Neural progenitor cell (in vitro differentiated cells): ENCODE results near the gene POLR3C. TPM values are rescaled to one million over a fixed set of nuclear protein-coding genes. Genes with fewer than 3 reads are reported as not detected.

Source experiments
- DNase-seq: peaks from one replicate; pipeline ENCODE4 v3.0.0-alpha.2; 2016; ENCODE audit warnings: low spot score
- H2AFZ ChIP-seq: fragments of 200-600 bp; sonication (generic); replicated peaks from 2 replicates; pipeline ENCODE4 v1.6.1; 2016; ENCODE audit warnings: antibody characterized with exemption
- H3F3A ChIP-seq: fragments of 200-600 bp; sonication (generic); 2 replicates; pipeline ENCODE4 v1.6.1; 2016; ENCODE audit warnings: antibody characterized with exemption, low read depth
- H3K27ac ChIP-seq: fragments of 200-600 bp; sonication (generic); 2 replicates; pipeline ENCODE4 v1.5.1; 2016; ENCODE audit warnings: mild to moderate bottlenecking
- H3K27me3 ChIP-seq: fragments of 200-600 bp; sonication (generic); 2 replicates; pipeline ENCODE4 v1.6.1; 2016; ENCODE audit warnings: mild to moderate bottlenecking, moderate library complexity
- H3K36me3 ChIP-seq: fragments of 200-600 bp; sonication (generic); 2 replicates; pipeline ENCODE4 v1.5.1; 2016
- H3K4me1 ChIP-seq: fragments of 200-600 bp; sonication (generic); 2 replicates; pipeline ENCODE4 v1.6.1; 2016; ENCODE audit warnings: mixed run types
- H3K4me2 ChIP-seq: fragments of 200-600 bp; sonication (generic); 2 replicates; pipeline ENCODE4 v1.6.1; 2016
- H3K4me3 ChIP-seq: fragments of 200-600 bp; sonication (generic); 2 replicates; pipeline ENCODE4 v1.5.1; 2016
- H3K79me2 ChIP-seq: fragments of 200-600 bp; sonication (generic); 2 replicates; pipeline ENCODE4 v1.6.1; 2016; ENCODE audit warnings: low read depth
- H3K9ac ChIP-seq: fragments of 200-600 bp; sonication (generic); 2 replicates; pipeline ENCODE4 v1.6.1; 2016
- H3K9me3 ChIP-seq: fragments of 200-600 bp; sonication (generic); 2 replicates; pipeline ENCODE4 v1.5.1; 2016; ENCODE audit warnings: low read depth
- H4K20me1 ChIP-seq: fragments of 200-600 bp; sonication (generic); 2 replicates; pipeline ENCODE4 v1.6.1; 2016; ENCODE audit warnings: low read depth
- H3K27ac Mint-ChIP-seq: 3 replicates; pipeline ENCODE4 v1.8.0; 2021; ENCODE audit warnings: mixed read lengths
- H3K27me3 Mint-ChIP-seq: 2 replicates; pipeline ENCODE4 v1.8.0; 2022; ENCODE audit warnings: low read depth, mild to moderate bottlenecking, inconsistent platforms, moderate library complexity, mixed read lengths; ENCODE audit not compliant: insufficient read depth
- H3K36me3 Mint-ChIP-seq: 3 replicates; pipeline ENCODE4 v1.8.0; 2021; ENCODE audit warnings: mixed read lengths
- H3K4me1 Mint-ChIP-seq: 3 replicates; pipeline ENCODE4 v1.8.0; 2021; ENCODE audit warnings: mixed read lengths
- H3K4me3 Mint-ChIP-seq: 3 replicates; pipeline ENCODE4 v1.8.0; 2021; ENCODE audit warnings: mild to moderate bottlenecking, moderate library complexity, mixed read lengths
- H3K9me3 Mint-ChIP-seq: 3 replicates; pipeline ENCODE4 v1.8.0; 2020; ENCODE audit warnings: mixed read lengths
- EZH2 ChIP-seq: fragments of 200-600 bp; sonication (generic); IDR thresholded peaks from 2 replicates; pipeline ENCODE4 v1.6.1; 2017; ENCODE audit warnings: antibody characterized with exemption, mild to moderate bottlenecking, moderate library complexity
- EZH2phosphoT487 ChIP-seq: fragments of 200-600 bp; sonication (generic); IDR thresholded peaks from 2 replicates; pipeline ENCODE4 v1.6.1; 2017; ENCODE audit warnings: antibody characterized with exemption
- total RNA-seq: library from RNA; depleted of rRNA; stranded (reverse); fragments of >200 nt; gene quantifications from 2 replicates; pipeline ENCODE4 v1.2.3, GENCODE V29; 2015; ENCODE audit warnings: low replicate concordance
- TF ChIP-seq, protein P1 (sequence below): fragments of 200-600 bp; sonication (generic); IDR thresholded peaks from 2 replicates; pipeline ENCODE4 v1.5.1; 2017; ENCODE audit warnings: antibody characterized with exemption, mild to moderate bottlenecking

POLR3C gene
- total RNA-seq, 1 donor from 2014 or later, result 15.6 TPM

DNA sequence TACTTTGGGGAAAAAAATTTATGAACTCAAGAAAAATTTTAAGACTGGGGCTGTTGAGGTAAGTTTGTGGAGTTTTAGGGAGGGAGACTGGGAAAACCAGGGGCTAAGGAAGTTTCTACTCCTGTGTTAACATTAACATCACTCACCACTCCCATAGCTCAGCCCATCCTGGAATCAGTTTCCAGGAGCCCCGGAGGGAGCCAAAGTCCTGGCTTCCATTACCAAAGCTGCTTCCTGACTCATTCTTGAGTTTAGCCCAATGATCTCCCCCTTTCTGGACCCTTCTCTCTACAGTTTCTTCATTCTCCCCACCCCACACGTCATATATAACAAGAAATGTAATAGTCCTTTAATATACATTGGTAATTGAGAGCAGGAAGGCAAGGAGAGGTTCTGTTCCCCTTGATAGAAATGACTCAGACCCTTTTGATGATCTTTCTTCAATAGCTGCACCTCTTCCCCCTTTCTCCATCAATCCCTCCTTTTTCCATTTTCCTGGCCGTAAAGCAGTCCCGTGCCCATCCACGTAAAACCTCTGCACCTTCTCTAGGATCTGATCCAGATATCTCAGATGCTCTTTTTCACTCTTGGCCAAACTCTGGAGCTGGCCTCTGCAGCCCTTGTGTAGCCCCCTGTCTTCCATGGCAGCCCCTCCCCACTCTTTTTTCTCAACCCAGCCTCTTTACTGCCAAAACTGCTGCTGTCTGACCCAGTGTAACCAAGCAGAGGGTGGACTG, 39.5 kb downstream of the POLR3C start:
- Histone ChIP-seq H3K9ac (no peak overlapping the region), H3K36me3 (no peaks in the 10 kb centered on the region), H3K79me2 (no peaks in the 10 kb centered on the region), H3K4me2 (no peak overlapping the region), H3K9me3 (no peaks in the 10 kb centered on the region), H3F3A (peaks cover 16% of the 10 kb centered on the region), H2AFZ (peak overlapping the region; percentile 47), H4K20me1 (no peaks in the 10 kb centered on the region), H3K27ac (no peak overlapping the region), H3K27me3 (no peaks in the 10 kb centered on the region), H3K4me3 (no peak overlapping the region), H3K4me1 (no peaks in the 10 kb centered on the region)
- no peak for TF ChIP-seq EZH2
- TF ChIP-seq EZH2phosphoT487, result no peak
- TF ChIP-seq, protein P1, sequence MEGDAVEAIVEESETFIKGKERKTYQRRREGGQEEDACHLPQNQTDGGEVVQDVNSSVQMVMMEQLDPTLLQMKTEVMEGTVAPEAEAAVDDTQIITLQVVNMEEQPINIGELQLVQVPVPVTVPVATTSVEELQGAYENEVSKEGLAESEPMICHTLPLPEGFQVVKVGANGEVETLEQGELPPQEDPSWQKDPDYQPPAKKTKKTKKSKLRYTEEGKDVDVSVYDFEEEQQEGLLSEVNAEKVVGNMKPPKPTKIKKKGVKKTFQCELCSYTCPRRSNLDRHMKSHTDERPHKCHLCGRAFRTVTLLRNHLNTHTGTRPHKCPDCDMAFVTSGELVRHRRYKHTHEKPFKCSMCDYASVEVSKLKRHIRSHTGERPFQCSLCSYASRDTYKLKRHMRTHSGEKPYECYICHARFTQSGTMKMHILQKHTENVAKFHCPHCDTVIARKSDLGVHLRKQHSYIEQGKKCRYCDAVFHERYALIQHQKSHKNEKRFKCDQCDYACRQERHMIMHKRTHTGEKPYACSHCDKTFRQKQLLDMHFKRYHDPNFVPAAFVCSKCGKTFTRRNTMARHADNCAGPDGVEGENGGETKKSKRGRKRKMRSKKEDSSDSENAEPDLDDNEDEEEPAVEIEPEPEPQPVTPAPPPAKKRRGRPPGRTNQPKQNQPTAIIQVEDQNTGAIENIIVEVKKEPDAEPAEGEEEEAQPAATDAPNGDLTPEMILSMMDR, result no peak
- Mint-ChIP-seq H3K4me1 (peaks cover 7% of the 10 kb centered on the region), H3K27ac (no peak overlapping the region), H3K4me3 (no peak overlapping the region), H3K27me3 (peaks cover 13% of the 10 kb centered on the region), H3K9me3 (no peaks in the 10 kb centered on the region), H3K36me3 (no peaks in the 10 kb centered on the region)
- DNase-seq, result no peak

GRCh38 chr1:145868232-145868631, 44.2 kb downstream of the POLR3C start:
- Histone ChIP-seq H3K4me1 (peaks cover 5% of the 10 kb centered on the region), H2AFZ (no peak overlapping the region), H3K79me2 (no peaks in the 10 kb centered on the region), H3K4me3 (no peak overlapping the region), H3F3A (no peaks in the 10 kb centered on the region), H4K20me1 (no peaks in the 10 kb centered on the region), H3K9me3 (no peaks in the 10 kb centered on the region), H3K36me3 (no peaks in the 10 kb centered on the region), H3K27me3 (peaks cover 6% of the 10 kb centered on the region), H3K9ac (no peak overlapping the region), H3K4me2 (no peak overlapping the region), H3K27ac (no peak overlapping the region)
- Mint-ChIP-seq H3K9me3 (no peaks in the 10 kb centered on the region), H3K27ac (no peak overlapping the region), H3K4me3 (no peak overlapping the region), H3K36me3 (no peaks in the 10 kb centered on the region), H3K27me3 (peaks cover 27% of the 10 kb centered on the region), H3K4me1 (peaks cover 17% of the 10 kb centered on the region)
- TF ChIP-seq EZH2 (no peak), EZH2phosphoT487 (no peak)
- TF ChIP-seq, protein P1, result no peak
- no peak for DNase-seq

DNA sequence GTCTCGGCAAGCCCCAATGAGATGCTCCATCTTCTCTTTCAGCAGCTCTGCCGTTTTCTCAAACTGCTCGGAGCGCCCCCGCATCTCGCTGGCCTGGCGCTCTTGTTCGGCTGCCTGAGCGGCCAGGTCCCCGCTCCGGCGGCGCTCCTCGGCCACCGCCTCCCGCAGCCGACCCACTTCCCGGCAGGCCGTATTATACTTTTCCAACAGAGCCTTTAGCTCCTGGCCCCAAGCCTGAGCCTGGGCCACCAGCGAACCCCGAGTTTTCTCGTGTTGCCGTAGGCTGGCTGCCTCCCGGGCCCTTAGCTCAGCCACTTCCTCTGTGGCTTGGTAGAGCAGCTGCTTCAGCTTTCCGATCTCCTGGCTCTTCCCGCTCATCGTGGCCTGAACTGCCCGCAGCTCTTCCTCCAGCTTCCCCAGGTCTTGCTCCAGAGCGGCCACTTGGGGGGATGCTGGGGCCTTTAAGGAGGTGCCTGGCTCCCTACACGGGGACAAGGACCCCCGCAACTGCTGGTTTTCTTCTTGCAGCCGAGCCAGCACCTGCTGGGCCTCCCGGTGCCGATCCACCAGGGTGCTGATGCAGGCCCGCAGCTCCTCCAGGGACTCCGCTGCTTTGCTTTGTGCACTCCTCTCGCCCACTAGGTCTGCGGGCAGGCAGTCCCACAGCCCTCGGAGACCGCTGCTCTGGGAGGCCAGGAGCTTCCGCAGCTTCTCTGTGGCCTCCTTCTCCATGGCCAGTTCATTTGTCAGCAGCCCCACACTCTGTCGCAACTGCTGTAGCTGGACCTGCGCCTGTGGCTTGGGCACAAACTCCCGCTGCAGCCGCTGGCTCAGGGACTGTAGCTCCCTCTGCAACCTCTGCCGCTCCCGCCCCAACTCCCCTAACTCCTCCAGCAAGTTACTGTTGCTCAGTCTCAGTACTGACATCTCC, 48.3 kb downstream of the POLR3C start:
- no peaks in the 10 kb centered on the region for H3K36me3 ChIP-seq
- no peaks in the 10 kb centered on the region for H3F3A ChIP-seq
- no peak overlapping the region for H3K9ac ChIP-seq
- H3K4me1 ChIP-seq, result peaks cover 5% of the 10 kb centered on the region
- peaks cover 7% of the 10 kb centered on the region for H3K27me3 ChIP-seq
- H3K9me3 ChIP-seq, result no peaks in the 10 kb centered on the region
- no peak for TF ChIP-seq EZH2
- TF ChIP-seq, protein P1, result no peak
- TF ChIP-seq EZH2phosphoT487, result no peak
- H2AFZ ChIP-seq, result peak overlapping the region; percentile 96
- no peak overlapping the region for H3K27ac ChIP-seq
- H3K4me2 ChIP-seq, result peak overlapping the region; percentile 70
- Mint-ChIP-seq H3K27me3 (peaks cover 23% of the 10 kb centered on the region), H3K4me3 (peak overlapping the region; percentile 69), H3K9me3 (no peaks in the 10 kb centered on the region), H3K4me1 (peaks cover 17% of the 10 kb centered on the region), H3K27ac (peak overlapping the region; percentile 21), H3K36me3 (no peaks in the 10 kb centered on the region)
- peak overlapping the region; percentile 34 for H3K4me3 ChIP-seq
- peak; percentile 48 for DNase-seq
- H3K79me2 ChIP-seq, result no peaks in the 10 kb centered on the region
- no peaks in the 10 kb centered on the region for H4K20me1 ChIP-seq
